Stimulated activated CD4-positive, alpha-beta T cell treated with anti-CD3 and anti-CD28 coated beads, Interleukin-4, amount 100 ng/mL, for 1 hour (primary cell): ENCODE results near the gene UCP3.

Experiments used
- DNase-seq: peaks from one replicate; pipeline ENCODE4 v3.0.0-alpha.2; 2020

UCP3 gene

DNA sequence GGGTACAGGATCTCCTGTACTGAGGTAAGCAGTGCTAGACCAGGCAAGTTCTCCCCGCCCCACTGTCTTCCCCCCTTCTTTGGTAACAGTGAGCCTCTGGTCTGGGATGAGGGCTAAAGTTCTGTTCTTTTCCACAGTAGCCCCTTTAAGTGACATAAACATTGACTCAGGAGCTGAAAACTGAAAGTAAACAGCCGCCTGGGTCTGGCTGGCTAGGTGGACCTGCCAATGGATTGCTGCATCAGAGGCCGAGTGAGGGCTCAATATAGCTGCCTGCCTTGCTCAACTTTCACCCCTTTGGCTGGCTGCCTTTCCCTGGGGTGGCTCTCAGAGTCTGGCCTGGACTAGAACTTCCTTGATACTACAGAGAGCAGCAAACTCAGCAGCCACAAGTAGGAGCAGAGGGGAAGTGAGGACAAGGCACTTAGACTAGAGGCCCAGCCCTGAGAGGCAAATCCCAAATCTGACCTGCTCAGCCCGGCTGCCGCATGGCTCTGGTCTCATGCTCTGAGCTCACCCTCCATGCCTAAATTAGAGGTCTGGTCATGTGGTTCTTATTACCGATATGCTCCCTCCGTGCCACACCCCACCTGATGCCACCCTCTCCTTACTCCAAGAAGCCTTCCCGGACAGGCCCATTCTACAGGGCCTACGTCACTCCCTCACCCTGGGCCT is 9.6 kb upstream of the UCP3 start:
- no peak for DNase-seq

- no peak for DNase-seq
These were observed 8.7 kb upstream of the UCP3 start for GRCh38 chr11:74017631-74018030.

DNA sequence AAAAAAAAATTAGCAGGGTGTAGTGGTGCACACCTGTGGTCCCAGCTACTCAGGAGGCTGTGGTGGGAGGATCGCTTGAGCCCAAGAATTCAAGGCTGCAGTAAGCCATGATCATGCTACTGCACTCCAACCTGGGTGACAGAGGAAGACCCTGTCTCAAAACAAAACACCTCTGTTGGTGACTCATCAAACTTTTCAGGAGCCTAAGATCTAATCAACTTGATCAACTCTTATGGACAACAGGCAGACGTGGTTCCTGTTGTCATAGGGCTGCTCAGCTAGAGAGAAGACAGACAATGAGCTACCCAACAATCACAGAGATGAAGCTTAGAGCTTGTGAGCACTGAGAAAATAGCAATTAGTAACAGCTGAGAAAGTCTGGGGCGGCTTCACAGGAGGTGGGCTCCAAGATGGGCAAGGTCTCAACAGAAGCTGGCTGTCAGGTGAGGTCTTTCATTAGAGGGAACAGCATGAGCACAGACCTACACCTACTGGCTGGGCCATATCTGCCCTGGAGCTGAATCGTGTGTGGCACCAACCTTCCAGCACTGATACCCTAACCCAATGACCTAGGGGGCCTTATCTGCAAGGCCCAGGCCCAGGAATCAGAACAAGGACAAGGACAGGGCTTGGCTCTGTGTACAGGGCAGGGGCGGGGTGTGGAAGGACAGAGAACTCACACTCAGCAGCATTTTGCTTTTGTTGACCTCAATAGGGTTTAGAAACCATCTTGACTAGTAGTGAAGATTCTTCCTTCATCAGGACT is 7.2 kb upstream of the UCP3 start:
- no peak for DNase-seq

DNA sequence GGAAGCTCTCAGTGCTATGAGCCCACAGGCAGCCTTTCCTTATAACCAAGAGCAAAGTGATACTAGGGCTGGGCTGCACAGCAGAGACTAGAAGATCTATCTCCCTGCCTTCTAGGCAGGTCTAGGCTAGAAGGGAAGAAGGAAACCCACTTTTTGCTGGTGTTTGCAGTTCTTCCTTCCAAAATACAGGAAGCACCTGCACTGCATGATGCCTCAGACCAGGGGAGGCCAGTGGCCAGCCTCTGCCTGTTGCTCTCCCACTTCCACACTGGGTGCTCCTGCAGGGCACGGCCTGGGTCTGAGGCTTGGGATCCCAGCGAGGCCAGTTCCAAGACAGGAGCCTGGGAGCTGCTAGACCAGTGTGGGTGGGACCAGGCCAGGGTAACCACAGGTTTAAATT is 6.0 kb upstream of the UCP3 start:
- no peak for DNase-seq

DNA sequence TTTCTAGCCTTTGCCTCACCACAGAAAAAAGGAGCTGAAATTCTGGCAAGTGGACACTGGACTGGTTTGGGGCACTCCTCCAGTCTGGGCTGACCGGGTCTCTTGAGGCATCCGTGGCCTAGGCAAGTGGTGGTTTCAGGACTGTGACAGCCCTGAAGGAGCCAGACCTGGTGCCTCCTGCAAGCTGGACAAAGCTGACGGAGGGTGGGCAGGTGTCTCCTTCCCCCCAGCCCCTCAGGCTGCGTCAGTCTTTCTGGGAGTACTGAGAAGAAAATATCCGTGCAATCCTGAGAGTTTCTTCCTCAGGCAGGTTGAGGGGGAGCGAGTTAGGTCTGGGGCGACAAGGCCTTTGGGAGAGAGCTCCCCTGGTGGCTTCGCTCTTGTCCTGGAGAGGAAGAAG is 4.3 kb upstream of the UCP3 start:
- no peak for DNase-seq

DNA sequence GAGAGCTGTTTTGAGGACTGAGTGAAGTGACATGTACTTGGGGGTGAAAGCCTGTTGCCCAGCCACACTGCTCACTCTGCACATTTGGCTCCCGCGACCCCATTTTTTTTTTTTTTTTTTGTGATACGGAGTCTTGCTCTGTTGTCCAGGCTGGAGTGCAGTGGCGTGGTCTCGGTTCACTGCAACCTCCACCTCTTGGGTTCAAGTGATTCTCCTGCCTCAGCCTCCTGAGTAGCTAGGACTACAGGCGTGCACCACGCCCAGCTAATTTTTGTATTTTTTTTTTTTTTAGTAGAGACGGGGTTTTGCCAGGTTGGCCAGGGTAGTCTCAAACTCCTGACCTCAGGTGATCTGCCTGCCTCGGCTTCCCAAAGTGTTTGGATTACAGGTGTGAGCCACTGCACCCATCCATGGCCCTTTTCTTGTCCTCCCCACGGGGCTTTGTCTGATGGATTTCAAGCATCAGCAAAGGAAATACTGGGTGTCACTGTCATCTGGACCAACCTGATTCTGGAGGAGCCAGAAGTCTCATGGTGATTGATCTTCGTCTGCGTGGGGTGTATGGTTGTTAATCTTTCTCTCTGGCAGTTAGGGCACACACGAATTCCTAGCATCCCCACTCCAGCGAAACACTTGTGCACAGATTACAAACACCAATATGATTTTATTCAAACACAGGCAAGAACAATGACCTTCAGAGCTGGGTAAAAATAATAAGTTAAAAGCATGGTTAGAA is 3.4 kb upstream of the UCP3 start:
- no peak for DNase-seq

DNA sequence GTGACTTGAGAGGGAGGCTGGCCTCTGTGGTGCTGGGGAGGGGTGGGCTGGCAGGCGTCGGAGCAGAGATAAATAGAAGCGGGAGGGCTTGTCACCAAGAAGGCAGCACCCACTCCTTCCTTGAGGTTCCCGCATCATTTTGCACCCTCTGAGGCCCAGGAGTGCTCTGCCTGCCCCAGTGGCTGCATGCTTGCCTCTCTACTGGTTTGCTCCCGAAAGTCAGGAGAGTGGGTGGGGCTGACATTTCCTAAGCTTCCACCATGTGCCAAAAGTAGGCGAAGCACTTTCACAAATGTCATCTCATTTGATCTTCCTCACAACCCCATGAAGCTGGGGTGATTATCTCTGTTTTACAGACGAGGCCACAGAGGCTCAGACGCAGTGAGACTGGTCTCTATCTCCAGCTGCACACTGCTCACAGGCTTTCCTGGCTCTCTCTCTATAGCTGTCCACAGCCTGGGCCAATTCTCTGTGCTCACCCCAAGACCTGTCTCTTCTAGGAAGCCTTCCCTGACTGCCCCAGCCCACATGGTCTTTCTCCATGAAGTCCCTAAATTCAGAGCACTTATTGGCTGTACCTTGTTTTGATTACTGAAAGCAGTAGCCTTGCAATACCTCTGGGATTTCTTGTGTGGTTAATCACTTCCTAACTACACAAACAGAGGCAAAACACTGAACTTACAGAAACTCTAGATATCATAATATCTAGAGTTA is 2.6 kb upstream of the UCP3 start:
- peak; percentile 35 for DNase-seq

- DNase-seq = no peak
These were observed 1.7 kb upstream of the UCP3 start for GRCh38 chr11:74010306-74011300.

- no peak for DNase-seq
These were observed 905 bp upstream of the UCP3 start for GRCh38 chr11:74009675-74010305.

DNA sequence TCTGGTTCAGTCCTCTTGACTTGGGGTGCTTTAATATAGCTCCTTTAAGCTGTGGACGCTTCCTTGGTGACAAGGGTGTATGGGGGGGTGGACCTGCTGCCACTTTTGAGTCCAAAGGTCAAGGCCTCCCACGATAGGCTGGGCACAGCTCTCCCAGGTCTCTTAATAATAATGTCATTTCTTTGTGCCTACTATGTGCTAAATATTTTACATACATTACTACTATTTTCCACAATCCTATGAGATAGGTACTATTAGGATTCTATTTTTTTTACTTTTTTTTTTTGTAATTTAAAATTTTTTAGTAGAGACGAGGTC is 304 bp upstream of the UCP3 start:
- DNase-seq = no peak

- no peak for DNase-seq
These were observed 1.1 kb downstream of the UCP3 start for GRCh38 chr11:74007691-74008372.

- no peak for DNase-seq
These were observed 2.1 kb downstream of the UCP3 start for GRCh38 chr11:74006743-74007304.

DNA sequence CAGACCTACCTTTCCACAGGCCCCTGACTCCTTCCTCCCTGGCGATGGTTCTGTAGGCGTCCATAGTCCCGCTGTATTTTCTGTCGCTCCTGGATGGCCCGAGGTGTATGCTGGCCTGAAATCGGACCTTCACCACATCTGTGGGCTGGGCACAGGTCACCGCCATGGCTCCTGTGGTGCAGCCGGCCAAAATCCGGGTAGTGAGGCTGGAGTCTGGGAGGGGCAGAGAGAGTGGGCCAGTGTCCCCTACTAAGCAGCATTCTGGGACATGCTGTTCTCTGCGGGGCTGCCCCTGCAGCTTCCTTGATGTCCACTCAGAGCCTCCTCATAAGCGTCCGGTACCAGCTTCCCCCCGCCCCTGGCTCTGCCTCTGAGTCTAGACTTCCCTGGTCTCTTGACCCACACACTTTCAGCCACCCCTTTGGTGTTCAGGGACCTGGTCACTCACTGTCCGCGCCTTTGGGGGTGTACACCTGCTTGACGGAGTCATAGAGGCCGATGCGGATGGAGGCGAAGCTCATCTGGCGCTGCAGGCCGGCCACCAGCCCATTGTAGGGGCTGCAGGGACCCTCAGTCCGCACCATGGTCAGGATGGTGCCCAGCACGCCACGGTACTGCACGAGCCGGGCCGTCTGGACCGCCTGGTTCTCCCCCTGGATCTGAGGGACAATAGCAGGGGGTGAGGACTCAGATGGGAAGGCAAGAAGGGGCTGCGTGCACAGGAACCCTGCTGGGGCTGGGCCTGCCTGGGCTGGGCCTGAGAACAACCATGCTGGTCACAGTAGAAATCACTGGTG is 3.0 kb downstream of the UCP3 start:
- DNase-seq = no peak

DNA sequence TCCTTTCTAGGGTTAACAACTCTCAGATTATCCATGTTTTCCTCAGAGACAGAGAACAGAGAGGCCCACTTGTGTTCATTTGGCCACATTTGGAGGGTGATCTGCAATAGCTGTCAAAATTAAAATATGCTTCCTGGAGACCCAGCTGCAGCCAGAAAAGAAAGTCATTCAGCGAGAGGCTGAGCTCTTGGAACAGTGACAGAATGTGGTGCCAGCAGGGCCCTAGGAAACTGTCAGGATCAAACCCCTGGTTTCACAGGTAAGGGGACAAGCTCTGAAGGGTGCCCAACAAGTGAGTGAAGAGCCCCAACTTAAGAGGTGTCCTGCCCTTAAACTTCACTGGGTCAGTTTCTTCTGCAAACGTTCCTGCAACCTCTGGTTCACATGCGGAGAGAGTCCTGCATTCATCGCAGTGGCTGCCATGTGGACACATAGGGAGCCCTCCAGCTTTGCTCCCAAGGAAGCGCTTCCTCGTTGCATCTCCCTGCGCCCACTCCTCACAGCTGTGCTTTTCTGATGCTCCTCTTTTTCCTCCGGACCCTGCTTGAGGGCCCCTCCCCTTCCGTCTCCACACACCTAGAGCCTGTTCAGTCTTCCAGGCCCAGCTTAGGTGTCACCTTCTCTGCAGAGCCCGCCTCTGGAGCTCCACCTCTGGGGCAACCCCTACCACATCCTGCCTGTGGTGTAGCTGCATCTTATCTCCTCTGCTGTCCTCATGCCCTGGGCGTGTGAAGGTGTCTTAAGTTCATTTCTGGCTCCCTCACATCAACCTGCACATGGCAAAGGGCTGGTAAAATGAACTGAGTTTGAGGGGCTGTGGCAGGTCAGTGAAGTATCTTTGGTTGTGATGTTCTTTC is 3.9 kb downstream of the UCP3 start:
- DNase-seq = peak; percentile 72

DNA sequence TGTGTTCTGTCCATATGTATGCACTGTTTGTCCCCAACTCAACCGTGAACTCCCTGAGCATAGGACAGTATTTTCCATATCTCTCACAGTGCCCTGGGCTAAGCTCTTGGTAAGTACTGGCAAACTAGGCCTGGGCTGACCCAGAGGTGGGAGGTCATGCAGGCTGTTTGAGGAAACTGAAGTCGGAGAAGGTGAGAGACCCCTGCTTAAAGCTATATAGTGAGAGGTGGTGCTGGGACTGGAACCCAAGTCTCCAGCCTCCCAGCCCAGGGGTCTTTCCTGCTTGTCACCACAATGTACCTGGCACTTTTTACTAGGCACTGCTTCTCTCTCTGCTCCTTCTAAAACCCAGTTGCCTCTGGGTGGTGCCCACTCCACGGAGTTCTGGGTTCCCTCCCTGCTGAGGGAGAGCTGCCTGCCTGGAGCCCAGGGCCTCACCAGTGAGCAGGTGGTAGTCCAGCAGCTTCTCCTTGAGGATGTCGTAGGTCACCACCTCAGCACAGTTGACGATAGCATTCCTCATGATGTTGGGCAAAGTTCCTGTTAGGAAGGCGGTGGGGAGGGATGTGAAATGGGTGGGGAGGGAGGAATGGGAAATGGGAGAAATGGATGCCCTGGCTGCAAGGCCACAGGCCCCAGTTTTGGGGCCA is 4.7 kb downstream of the UCP3 start:
- no peak for DNase-seq

GRCh38 chr11:74002832-74003231 is 6.1 kb downstream of the UCP3 start:
- no peak for DNase-seq

DNA sequence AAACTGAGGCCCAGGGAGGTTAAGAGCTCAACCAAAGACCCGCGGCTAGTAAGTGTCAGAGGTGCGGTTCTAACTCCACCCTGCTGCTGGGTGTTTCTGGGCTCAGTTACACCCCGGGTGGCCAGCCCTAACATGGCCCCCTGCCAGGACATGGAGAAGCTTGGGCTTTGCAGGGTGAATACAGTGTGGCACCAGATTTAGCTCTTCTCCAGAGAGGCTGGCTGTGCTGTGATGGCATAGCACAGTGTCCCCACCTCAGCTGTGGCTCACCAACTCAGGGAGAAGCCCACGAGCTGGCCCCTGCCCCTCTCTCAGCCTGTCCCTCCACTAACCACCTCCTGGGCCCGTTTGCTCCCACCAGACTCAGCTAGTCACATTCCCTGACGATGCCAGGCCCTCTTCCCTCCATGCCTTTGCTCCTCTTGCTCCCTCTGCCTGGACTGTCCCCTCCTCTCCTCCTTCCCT is 7.0 kb downstream of the UCP3 start:
- DNase-seq = no peak
